ENCODE data around the gene RANBP17. TPM values are rescaled to one million over a fixed set of nuclear protein-coding genes. Genes with fewer than 3 reads are reported as not detected.

Gene RANBP17
- total and polyA plus RNA-seq, 2 donors (not counting 1 experiment from before 2014, with no cell fraction given), result not detected

DNA sequence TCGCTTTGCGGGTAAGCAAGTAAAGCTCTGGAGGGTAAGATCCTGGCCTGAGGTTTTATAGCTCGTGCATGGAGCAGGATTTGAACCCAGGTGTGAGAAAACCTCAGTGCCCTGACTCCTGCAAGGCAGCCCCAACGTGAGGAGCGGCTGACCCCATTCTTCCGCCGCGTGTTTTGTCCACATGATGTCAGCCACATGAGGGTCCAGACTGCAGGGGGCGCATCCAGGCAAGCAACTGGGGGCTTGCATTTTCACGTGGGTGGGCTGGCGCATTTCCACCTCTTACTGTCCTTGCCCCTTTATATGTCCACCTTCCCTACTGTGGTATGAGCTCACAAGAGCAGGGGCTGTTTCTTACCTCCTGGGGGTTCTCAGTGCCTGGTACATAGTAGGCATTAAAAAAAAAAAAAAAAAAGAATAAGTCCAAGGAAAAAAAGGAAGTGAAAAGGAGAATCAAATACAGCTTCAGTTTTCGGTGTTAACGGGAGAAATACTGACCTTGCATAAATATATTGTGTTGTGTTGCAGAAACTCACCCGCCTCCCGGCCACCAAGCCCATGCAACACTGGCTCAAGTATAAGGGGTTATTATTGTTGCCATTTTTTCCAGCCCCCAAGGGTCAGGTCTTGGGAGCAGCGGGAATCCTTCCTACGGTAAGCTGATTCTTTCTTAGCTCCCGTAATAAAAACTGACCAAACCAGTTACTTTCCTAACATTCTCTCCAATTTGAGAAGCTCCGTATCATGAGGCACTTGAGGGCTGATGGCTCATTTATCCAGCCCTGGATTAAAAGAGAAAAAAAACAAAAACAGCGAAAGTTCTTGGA is 462.2 kb downstream of the RANBP17 start:
- Histone ChIP-seq H4K20me1 (ENCODE audit: control insufficient read depth, insufficient read depth, low read length, poor library complexity, severe bottlenecking) (no peaks in the 10 kb centered on the region), H3K36me3 (replicated peaks in 1 of 2; ENCODE audit: control extremely low read depth in 1 of 2, control insufficient read depth in 1 of 2, extremely low read depth in 1 of 2, insufficient read depth in 2 of 2, low read length in 1 of 2) (no peaks in the 10 kb centered on the region), H3K27ac (ENCODE audit: low read length in 2 of 2) (no peak overlapping the region), H3K9ac (ENCODE audit: low read length) (no peak overlapping the region), H3K4me1 (ENCODE audit: control insufficient read depth in 2 of 2, insufficient read depth in 2 of 2, low read length in 2 of 2) (no peaks in the 10 kb centered on the region), H3K27me3 (replicated peaks in 1 of 4; ENCODE audit: control extremely low read depth in 1 of 4, control insufficient read depth in 3 of 4, insufficient read depth in 4 of 4, low read length in 3 of 4) (peaks cover 0 to 34% (median 12%) of the 10 kb centered on the region in 4 experiments), H3K79me2 (ENCODE audit: control insufficient read depth, insufficient read depth, low read length) (no peaks in the 10 kb centered on the region), H3K9me3 (ENCODE audit: control extremely low read depth in 1 of 3, control insufficient read depth in 2 of 3, insufficient read depth in 1 of 3, low read length in 2 of 3) (peaks cover 0 to 8% (median 0%) of the 10 kb centered on the region in 3 donors), H3K4me2 (replicated peaks; ENCODE audit: low read depth, low read length, poor library complexity, severe bottlenecking) (no peak overlapping the region), H2AFZ (ENCODE audit: insufficient read depth, low read depth, low read length, poor library complexity, severe bottlenecking) (no peak overlapping the region), H3K4me3 (ENCODE audit: control extremely low read depth in 1 of 5, extremely low read depth in 1 of 5, insufficient read depth in 1 of 5, low read depth in 2 of 5, low read length in 4 of 5) (no peak overlapping the region)
- Mint-ChIP-seq H3K9me3 (ENCODE audit: insufficient read depth) (no peaks in the 10 kb centered on the region), H3K4me3 (no peak overlapping the region), H3K27ac (no peak overlapping the region), H3K4me1 (no peaks in the 10 kb centered on the region), H3K27me3 (peaks cover 74% of the 10 kb centered on the region)
- 53% methylated on average over 11 of the region's 20 CpGs for WGBS (ENCODE audit: insufficient coverage)
- DNase-seq (no peak), ATAC-seq (ENCODE audit: low read depth) (no peak)
- intact Hi-C loops (cut with micrococcal nuclease), result no loop called here
- CTCF ChIA-PET, result interaction anchor here (1.0 kb wide), 1 partner anchor 18 kb away, joined by 3 read pairs; no protein-coding TSS in a partner anchor
- TF ChIP-seq EZH2 (IDR thresholded peaks at IDR 0.05; ENCODE audit: borderline replicate concordance, insufficient read depth, low read depth, low read length, poor library complexity, severe bottlenecking), result no peak
- TF ChIP-seq, protein P1, sequence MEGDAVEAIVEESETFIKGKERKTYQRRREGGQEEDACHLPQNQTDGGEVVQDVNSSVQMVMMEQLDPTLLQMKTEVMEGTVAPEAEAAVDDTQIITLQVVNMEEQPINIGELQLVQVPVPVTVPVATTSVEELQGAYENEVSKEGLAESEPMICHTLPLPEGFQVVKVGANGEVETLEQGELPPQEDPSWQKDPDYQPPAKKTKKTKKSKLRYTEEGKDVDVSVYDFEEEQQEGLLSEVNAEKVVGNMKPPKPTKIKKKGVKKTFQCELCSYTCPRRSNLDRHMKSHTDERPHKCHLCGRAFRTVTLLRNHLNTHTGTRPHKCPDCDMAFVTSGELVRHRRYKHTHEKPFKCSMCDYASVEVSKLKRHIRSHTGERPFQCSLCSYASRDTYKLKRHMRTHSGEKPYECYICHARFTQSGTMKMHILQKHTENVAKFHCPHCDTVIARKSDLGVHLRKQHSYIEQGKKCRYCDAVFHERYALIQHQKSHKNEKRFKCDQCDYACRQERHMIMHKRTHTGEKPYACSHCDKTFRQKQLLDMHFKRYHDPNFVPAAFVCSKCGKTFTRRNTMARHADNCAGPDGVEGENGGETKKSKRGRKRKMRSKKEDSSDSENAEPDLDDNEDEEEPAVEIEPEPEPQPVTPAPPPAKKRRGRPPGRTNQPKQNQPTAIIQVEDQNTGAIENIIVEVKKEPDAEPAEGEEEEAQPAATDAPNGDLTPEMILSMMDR (IDR thresholded peaks at IDR 0.05), result no peak
- POLR2A ChIA-PET, result no interaction called here

DNA sequence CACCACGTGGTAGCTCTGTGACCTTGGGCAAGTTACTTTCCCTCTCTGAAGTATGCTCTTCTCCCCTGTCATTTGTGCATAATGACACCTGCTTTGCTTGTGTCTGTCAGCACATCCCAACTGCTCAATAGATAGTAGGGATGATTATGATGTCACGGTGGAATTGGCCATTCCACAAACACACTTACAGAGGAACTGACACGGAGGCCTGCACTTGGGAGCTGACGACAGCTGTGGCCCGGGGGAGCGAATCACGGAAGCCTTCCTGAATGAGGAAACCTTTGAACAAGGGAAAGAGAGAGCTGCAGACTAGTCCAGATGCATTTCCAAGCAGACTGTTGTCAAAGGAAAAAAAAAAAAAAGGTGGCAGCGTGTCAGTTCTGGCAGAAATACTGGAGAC is 468.2 kb downstream of the RANBP17 start:
- intact Hi-C loops (cut with micrococcal nuclease), result no loop called here
- WGBS (ENCODE audit: insufficient coverage), result 88% methylated on average over 5 of the region's 8 CpGs
- CTCF ChIA-PET, result no interaction called here
- ATAC-seq (ENCODE audit: low read depth), result no peak
- peaks cover 0 to 11% (median 0%) of the 10 kb centered on the region in 4 experiments for H3K27me3 ChIP-seq (replicated peaks in 1 of 4; ENCODE audit: control extremely low read depth in 1 of 4, control insufficient read depth in 3 of 4, insufficient read depth in 4 of 4, low read length in 3 of 4)
- H3K79me2 ChIP-seq (ENCODE audit: control insufficient read depth, insufficient read depth, low read length), result no peaks in the 10 kb centered on the region
- no peaks in the 10 kb centered on the region for H3K4me1 ChIP-seq (ENCODE audit: control insufficient read depth in 2 of 2, insufficient read depth in 2 of 2, low read length in 2 of 2)
- H3K4me1 Mint-ChIP-seq, result no peaks in the 10 kb centered on the region
- peaks cover 42% of the 10 kb centered on the region for H3K27me3 Mint-ChIP-seq
- H3K27ac ChIP-seq (ENCODE audit: low read length in 2 of 2), result no peak overlapping the region
- H3K9me3 Mint-ChIP-seq (ENCODE audit: insufficient read depth), result no peaks in the 10 kb centered on the region
- TF ChIP-seq, protein P1 (IDR thresholded peaks at IDR 0.05), result no peak
- TF ChIP-seq EZH2 (IDR thresholded peaks at IDR 0.05; ENCODE audit: borderline replicate concordance, insufficient read depth, low read depth, low read length, poor library complexity, severe bottlenecking), result no peak
- DNase-seq, result no peak
- H3K4me3 ChIP-seq (ENCODE audit: control extremely low read depth in 1 of 5, extremely low read depth in 1 of 5, insufficient read depth in 1 of 5, low read depth in 2 of 5, low read length in 4 of 5), result no peak overlapping the region
- H3K9ac ChIP-seq (ENCODE audit: low read length), result no peak overlapping the region
- no peaks in the 10 kb centered on the region for H4K20me1 ChIP-seq (ENCODE audit: control insufficient read depth, insufficient read depth, low read length, poor library complexity, severe bottlenecking)
- peaks cover 0 to 3% (median 0%) of the 10 kb centered on the region in 3 donors for H3K9me3 ChIP-seq (ENCODE audit: control extremely low read depth in 1 of 3, control insufficient read depth in 2 of 3, insufficient read depth in 1 of 3, low read length in 2 of 3)
- H3K36me3 ChIP-seq (replicated peaks in 1 of 2; ENCODE audit: control extremely low read depth in 1 of 2, control insufficient read depth in 1 of 2, extremely low read depth in 1 of 2, insufficient read depth in 2 of 2, low read length in 1 of 2), result no peaks in the 10 kb centered on the region
- POLR2A ChIA-PET, result no interaction called here
- H3K27ac Mint-ChIP-seq, result no peak overlapping the region
- no peak overlapping the region for H3K4me3 Mint-ChIP-seq
- no peak overlapping the region for H2AFZ ChIP-seq (ENCODE audit: insufficient read depth, low read depth, low read length, poor library complexity, severe bottlenecking)
- no peak overlapping the region for H3K4me2 ChIP-seq (replicated peaks; ENCODE audit: low read depth, low read length, poor library complexity, severe bottlenecking)
